Omental fat pad (tissue), 4 donors: ENCODE results near the gene RAB7A. TPM values are rescaled to one million over a fixed set of nuclear protein-coding genes. Genes with fewer than 3 reads are reported as not detected.
A peak's percentile ranks its signal among the peaks of the same experiment; 100 is the strongest.
"Not testable (repeated sequence)": the region's sequence is repeated elsewhere in the genome, so short reads cannot be mapped to it uniquely, and the experiment has no call there.

Experiments used
- ATAC-seq: fragments of 150-250 bp; one replicate; pipeline ENCODE4 v1.9.1; 2016; ENCODE audit warnings: mild to moderate bottlenecking, moderate library complexity; ENCODE audit not compliant: low FRiP score
- DNase-seq: peaks from one replicate; pipeline ENCODE4 v3.0.0-alpha.2; 2019; ENCODE audit warnings: low spot score
- CTCF ChIP-seq, 3 donors: fragments of 450-650 bp; IDR thresholded peaks; one replicate each; pipeline ENCODE4 v1.5.1; 2016 to 2017; ENCODE audit warnings: antibody characterized with exemption in 3 of 3, mild to moderate bottlenecking in 3 of 3, moderate library complexity in 2 of 3
- total RNA-seq, 4 donors: library from RNA; depleted of rRNA; stranded (reverse); fragments of >200 nt; gene quantifications; one replicate each; pipeline ENCODE4 v1.1.0, GENCODE V29; 2016

Gene RAB7A
- total RNA-seq, 4 donors from 2014 or later = 125 to 170 (median 135) TPM

- DNase-seq (no peak), ATAC-seq (no peak)
- TF ChIP-seq CTCF (IDR thresholded peaks at IDR 0.05) = no peak
Observed at GRCh38 chr3:128710816-128711433, 15.1 kb upstream of the RAB7A start.

GRCh38 chr3:128712848-128713247 lies 13.1 kb upstream of the RAB7A start:
- DNase-seq (no peak), ATAC-seq (no peak)
- TF ChIP-seq CTCF (IDR thresholded peaks at IDR 0.05) = no peak

- ATAC-seq (no peak), DNase-seq (no peak)
- TF ChIP-seq CTCF (IDR thresholded peaks at IDR 0.05) = no peak
Observed at GRCh38 chr3:128714887-128715491, 11.0 kb upstream of the RAB7A start.

- ATAC-seq, DNase-seq: not testable (repeated sequence)
Observed at GRCh38 chr3:128718892-128719291, 7.1 kb upstream of the RAB7A start.

GRCh38 chr3:128720891-128721290 lies 5.1 kb upstream of the RAB7A start:
- TF ChIP-seq CTCF (IDR thresholded peaks at IDR 0.05) = no peak
- no peak for DNase-seq
- ATAC-seq = no peak

GRCh38 chr3:128723477-128723876 lies 2.5 kb upstream of the RAB7A start:
- DNase-seq (no peak), ATAC-seq (no peak)
- TF ChIP-seq CTCF (IDR thresholded peaks at IDR 0.05) = no peak

GRCh38 chr3:128725547-128726022 lies 398 bp upstream of the RAB7A start:
- TF ChIP-seq CTCF (IDR thresholded peaks at IDR 0.05) = no peak
- ATAC-seq = peak; percentile 1
- no peak for DNase-seq
